Mesenteric fat pad (tissue), 1 donor: ENCODE data around the gene NT5DC3. TPM values are rescaled to one million over a fixed set of nuclear protein-coding genes. Genes with fewer than 3 reads are reported as not detected.

ENCODE experiments used
- DNase-seq: peaks from one replicate; pipeline ENCODE4 v3.0.0-alpha.2; 2020; ENCODE audit warnings: low spot score
- total RNA-seq: library from RNA; stranded (reverse); fragmentation: NEBNext Ultra II Directional; extraction: Animal tissue kit (Norgen Biotek cat#: 25700); gene quantifications from one replicate; pipeline ENCODE4 v1.2.1, GENCODE V29; 2021
- donor health status: DM: yes; HTN: yes; CAD: no.

The NT5DC3 gene
- total RNA-seq, 1 donor from 2014 or later, result 7.1 TPM

DNA sequence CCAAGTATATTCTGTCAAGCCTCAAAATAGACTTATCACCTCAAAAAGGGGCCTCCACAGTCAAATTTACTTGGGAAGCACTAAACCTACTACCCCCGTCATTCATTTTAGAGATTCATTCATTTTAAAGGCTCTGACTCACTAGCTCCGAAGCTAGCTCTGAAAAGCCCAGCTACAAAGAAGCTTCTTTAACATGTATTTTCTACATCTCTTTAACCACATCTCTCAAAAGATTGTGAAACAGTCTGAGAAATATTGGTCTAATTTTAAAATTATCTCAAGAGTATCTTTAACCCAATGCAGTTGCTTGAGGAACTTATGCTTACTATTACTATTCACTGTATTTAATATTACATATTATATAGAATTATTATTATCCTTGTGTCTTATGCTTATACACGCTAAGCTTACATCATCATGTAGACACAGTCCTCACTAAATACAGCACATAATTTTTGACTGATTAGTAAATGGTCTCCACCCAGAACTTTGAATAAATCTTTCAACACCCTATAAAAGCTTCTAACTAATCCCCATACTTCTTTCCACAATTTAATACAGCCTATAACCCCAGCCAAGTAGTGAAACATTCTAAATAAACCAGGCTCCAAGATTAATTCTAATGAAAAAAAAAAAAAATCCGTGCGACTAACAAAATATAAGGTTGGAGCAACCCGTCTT, 7.8 kb downstream of the NT5DC3 start:
- no peak for DNase-seq

GRCh38 chr12:103832048-103832997, 8.7 kb downstream of the NT5DC3 start:
- DNase-seq, result no peak

DNA sequence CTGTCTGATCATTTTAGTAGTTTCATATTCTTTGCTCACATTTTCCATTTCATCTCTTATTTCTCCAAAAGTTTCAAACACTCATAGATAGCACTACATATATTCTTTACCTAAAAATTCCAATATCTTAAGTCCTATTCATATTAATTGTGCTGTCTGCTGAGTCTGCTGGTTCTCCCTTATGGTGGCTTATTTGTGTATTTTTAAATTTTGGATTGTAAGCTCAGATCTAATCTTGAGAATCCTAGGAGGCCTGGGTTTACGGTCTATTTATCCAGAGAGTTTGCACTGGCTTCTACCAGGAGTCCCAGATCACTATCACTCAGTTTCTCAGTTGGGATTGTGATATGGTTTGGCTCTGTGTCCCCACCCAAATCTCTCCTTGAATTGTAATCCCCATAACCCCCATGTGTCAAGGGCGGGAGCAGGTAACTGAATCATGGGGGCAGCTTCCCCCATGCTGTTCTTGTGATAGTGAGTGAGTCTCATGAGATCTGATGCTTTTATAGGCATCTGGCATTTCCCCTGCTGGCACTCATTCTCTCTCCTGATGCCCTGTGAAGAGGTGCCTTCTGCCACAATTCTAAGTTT, 10.2 kb downstream of the NT5DC3 start:
- no peak for DNase-seq

DNA sequence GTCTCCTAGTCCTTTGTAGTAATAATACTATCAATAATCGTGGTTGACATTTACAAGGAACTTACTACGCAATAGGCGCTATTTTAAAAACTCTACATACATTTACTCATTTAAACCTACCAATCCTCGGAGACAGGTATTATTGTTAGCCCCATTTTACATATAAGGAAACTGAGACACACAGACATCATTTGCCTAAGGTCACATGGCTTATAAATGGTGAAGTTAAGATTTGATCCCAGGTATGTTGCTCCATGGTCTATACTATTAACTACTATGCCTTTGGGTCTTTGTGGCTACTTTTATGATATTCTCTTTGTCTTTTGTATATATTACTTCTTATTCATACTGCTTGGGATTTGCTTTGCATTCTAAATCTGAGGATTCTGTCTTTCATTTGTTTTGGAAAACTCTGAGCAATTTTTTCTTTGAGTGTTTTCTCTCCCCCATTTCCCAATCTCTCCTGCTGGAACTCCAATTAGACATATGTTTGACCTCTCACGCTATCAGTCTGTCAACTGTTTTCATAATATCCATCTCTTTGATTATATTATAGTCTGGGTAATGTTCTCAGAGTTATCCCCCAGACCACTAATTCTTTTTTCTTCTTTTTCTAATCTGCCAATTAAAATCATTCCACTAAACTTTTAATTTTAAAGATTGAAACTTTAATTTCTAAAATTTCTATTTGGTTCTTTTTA, 10.9 kb downstream of the NT5DC3 start:
- DNase-seq, result no peak

DNA sequence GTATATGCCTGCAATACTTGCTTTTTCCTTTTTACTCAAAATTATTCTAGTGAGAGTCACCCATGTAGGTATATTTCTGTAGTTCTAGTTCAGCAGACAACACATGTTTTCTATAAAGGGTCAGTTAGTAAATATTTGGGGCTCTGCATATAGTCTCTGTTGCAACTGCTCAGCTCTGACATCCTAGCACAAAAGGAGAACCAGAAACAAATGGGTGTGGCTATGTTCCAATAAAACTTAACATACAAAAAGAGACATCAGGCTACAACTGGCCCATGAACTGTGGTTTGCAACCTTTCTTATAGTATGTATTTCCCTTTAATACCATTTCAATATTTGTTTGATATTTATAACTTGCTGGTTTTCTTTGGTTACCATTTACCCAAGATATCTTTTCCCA, 11.9 kb downstream of the NT5DC3 start:
- no peak for DNase-seq

- no peak for DNase-seq
Observed at GRCh38 chr12:103827911-103828391, 13.1 kb downstream of the NT5DC3 start.

DNA sequence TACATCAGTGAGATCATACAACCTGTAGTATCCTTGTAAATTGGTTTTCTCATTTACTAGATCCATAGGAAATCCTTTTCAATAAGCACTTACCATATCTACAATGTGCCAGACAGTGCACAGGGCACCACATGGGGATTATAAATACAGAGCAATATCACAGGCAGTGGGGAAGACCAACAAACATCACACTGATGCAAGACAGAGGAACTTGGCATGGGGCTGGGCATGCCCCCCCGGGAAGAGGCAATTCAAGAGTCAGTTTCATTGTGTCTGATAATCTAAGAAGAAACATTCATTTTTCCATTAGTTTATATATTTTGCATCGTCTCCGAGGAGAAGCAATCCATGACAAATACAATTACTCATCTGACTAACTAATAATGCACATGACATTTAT, 16.2 kb downstream of the NT5DC3 start:
- DNase-seq, result no peak

DNA sequence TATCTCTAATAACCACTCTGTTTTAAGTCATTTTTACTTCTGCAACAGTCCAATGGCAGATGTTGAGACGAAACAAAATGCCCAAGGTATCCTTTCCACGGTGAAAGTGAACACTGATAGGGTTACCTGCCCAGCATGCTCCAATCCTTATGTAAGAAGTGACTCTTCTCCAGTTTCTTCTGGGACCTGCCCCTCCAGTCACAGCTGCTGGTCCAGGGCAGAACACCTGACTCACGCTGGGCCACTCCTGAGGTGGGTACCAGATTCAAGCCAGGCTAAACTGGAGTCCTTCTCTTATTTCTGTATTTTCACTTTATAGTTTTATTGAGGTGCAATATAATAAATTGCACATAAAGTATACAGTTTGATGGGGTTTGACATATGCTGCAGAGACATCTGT, 16.7 kb downstream of the NT5DC3 start:
- DNase-seq, result no peak

DNA sequence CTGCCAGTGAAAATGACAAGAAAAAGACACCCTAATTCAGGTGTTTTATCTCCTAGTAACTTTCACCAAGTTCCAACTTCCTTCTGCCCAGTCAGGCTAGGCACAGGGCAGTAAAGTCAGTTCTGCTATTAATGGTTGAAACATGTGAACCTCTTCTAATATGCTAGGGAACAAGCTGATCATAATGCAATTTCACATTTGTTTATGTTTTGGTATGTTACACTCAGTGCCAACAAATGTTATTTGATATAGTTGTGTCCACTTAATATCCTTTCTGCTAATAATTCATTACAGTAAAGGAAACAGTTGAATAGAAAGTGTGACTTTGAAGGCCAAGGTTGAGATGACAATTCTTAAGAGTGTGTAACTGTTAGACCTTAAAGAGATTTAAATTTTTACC, 17.2 kb downstream of the NT5DC3 start:
- DNase-seq, result no peak

DNA sequence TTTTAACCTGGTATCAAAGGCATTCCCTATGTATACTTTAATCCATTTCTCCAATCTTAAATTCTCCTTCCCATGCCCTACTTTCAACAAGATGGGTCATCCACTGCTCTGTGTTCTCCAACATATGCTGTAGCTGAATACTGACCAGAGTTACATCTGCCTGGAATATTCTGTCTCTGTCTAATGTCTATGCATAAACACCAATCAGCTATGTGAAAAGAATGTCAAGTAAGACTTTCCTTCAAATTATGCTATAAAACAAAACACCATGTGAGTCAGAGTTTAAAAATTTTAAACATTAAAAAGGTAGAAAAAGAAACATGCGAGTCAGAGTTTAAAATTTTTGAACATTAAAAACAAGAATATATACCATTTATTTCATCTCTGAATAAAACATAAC, 19.3 kb downstream of the NT5DC3 start:
- DNase-seq, result no peak

DNA sequence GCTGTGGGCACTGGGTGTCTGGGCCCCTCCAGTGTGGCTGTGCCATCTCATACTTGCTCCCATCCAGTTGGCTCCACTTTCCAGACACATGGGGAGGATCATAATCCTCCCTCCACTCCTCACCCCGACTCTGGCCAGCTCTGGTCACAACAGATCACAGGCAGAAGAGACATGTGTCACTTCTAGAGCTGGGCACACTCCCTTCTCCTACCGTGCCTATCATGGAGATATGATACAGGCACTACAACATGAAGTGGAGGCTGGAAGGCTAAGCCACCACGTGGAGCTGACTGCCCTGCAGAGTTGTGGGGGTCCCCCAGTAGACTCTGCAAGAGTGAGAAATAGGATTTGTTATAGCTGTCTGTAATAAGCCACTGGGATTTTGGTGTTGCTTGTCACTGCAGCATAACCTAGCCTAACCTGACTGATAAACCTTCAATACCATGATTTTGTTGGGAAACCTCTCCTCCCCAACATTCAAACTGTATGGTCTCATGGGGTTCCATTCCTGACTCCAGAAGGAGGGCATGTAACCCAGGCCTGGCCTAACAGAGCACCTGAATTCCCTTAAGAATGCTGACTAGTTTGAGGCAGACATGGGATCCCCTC, 20.0 kb downstream of the NT5DC3 start:
- no peak for DNase-seq

- DNase-seq, result no peak
Observed at GRCh38 chr12:103820361-103820760, 20.7 kb downstream of the NT5DC3 start.

GRCh38 chr12:103819892-103820291, 21.1 kb downstream of the NT5DC3 start:
- DNase-seq, result no peak

- no peak for DNase-seq
Observed at GRCh38 chr12:103819312-103819711, 21.7 kb downstream of the NT5DC3 start.

DNA sequence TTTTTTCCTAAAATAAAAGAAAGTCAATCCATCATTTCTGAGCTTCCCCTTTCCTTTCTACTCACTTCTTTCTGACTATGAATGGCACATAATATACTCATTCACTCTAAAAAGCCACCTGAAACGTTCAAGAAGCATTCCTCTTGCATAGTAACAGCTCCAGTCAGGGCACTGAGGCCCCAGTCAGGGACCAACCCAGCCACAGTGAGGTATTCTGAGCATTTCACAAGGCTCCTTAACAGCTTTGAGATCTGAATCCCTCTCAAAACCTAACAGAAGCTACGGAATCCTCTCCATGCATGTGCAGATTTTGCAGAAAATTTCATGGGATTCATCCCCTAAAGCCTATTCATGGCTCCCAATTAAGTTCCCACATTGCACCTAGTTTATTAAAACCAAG, 23.2 kb downstream of the NT5DC3 start:
- DNase-seq, result no peak

DNA sequence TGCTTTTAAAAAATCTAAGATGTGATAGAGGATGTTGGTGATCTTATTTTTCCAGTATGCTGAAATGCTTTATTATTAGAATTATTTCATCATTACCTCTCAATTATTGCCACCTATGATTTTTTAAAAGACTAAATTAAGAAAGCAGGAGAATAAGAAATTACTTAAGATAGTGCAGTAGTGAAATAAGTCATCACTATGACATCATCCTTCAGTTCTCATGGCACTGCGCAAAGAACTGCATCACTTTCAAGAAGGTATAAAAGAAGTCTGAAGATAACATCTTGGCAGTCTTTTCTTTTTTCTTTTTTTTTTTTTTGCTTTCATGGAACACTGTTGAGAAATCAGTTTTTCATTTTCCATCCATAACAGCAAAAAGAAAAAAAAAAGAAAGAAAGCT, 24.4 kb downstream of the NT5DC3 start:
- DNase-seq, result no peak

- no peak for DNase-seq
Observed at GRCh38 chr12:103814436-103814835, 26.6 kb downstream of the NT5DC3 start.

DNA sequence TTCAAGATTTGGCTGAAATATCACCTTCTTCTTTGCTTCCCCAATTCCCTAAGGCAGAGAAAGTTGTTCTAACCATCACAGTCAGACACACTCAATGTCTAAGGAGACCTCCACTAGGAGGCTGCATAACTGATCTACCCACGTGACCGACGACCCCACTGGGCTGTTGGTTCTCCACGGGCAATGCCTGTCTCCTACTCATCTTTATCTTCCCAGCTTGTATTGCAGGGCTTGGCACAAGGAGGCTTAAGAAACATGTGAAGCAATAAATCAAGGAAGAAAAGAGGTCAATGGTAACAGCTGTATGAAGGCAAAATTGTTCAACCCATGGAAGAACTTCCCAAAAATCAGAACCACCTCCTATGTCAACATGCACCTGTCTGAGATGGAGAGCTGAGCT, 27.1 kb downstream of the NT5DC3 start:
- no peak for DNase-seq

GRCh38 chr12:103813426-103813825, 27.6 kb downstream of the NT5DC3 start:
- no peak for DNase-seq

DNA sequence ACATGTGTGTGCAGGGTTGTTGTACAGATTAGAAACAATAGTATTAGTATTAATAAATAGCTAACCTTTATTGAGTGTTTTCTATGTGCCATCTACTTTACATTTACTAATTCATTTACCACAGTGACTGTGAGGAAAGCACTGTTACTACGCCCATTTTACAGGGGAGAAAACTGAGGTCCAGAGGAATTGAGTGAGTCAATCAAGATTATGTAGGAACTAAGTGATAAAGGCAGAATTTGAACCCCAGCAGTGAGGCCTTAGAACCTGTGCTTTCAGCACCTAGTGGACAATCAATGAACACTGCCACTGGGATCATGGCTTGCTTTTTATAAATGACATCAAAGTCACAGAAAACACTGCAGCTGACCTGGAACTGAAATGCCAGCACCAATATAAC, 28.2 kb downstream of the NT5DC3 start:
- no peak for DNase-seq

DNA sequence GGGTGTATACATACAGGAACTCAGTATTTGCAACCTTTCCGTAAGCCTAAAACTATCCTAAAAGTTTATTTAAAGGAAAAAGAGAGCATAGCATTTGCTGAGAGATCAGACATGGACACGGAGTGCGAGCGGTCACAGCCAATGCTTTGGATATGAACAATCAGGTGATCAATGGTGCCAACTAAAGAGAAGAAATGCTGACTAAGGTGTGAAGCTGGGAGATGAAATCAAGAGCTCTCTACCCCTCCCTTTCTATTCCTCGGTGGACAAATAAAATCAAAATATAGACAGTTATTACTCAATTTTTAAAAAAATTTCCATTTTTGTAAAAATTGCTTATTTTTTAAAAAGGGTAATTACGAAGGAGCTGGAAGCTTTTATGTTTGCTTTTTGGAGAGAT, 29.2 kb downstream of the NT5DC3 start:
- DNase-seq, result no peak
